Ovary (tissue), 3 donors: ENCODE measurements around the gene CNBP.

ENCODE experiments used
- CTCF ChIP-seq, 3 donors: fragments of 450-650 bp in 2 of 3; fragments of 200-600 bp in 1 of 3; IDR thresholded peaks; one replicate each; pipeline versions ENCODE4 v1.5.1 to v1.8.0; 2016 to 2022; ENCODE audit warnings: antibody characterized with exemption in 3 of 3, mild to moderate bottlenecking in 1 of 3
- EP300 ChIP-seq: sonication (generic); formaldehyde crosslinking; IDR thresholded peaks from one replicate; pipeline ENCODE4 v1.6.1; 2017; ENCODE audit warnings: antibody characterized with exemption
- POLR2A ChIP-seq: fragments of 450-650 bp; IDR thresholded peaks from one replicate; pipeline ENCODE4 v1.6.1; 2017; ENCODE audit warnings: antibody characterized with exemption, mild to moderate bottlenecking, moderate library complexity
- donor health status: DM: no; HTN: no; CAD: no.

GRCh38 chr3:129121016-129121791 is 62.5 kb downstream of the CNBP start:
- TF ChIP-seq EP300 (no peak), CTCF (IDR thresholded peaks at IDR 0.05) (no peak), POLR2A (no peak)
